ENCODE measurements around the gene ZAR1.

The ZAR1 gene

DNA sequence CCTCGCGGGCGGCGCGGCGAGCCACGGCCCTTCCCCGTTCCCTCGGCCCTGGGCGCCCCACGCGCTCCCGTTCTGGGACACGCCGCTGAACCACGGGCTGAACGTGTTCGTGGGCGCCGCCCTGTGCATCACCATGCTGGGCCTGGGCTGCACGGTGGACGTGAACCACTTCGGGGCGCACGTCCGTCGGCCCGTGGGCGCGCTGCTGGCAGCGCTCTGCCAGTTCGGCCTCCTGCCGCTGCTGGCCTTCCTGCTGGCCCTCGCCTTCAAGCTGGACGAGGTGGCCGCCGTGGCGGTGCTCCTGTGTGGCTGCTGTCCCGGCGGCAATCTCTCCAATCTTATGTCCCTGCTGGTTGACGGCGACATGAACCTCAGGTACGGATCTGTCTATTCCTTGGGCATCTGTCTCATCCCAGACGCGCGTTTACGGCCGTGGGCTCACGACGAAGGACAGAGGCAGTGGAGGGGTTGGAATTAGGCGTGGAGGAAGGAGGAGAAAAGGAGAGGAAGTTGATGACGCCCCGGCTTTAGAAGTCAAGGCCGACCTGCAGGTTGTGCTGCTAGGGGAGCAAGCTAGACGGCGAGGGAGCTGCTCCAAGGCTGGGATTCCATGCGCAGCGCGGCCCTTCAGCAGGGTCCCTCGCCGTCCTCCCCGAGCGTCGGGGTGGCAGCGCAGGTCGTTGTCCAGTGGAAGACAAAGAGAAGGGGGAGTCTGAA, 6.1 kb upstream of the ZAR1 start:
- Histone ChIP-seq H3F3A (ENCODE audit: insufficient read depth, low read length) (no peaks in the 10 kb centered on the region), H3K4me1 (ENCODE audit: insufficient read depth, low read length, severe bottlenecking) (no peaks in the 10 kb centered on the region), H3K4me2 (ENCODE audit: low read length) (no peak overlapping the region), H3K9ac (ENCODE audit: low read length) (no peak overlapping the region), H2AFZ (ENCODE audit: low read length) (no peak overlapping the region), H3K27ac (ENCODE audit: low read depth, low read length, poor library complexity, severe bottlenecking) (no peak overlapping the region), H3K9me2 (ENCODE audit: low read depth, low read length) (no peaks in the 10 kb centered on the region), H3K27me3 (ENCODE audit: insufficient read depth, low read length) (no peaks in the 10 kb centered on the region), H3K4me3 (ENCODE audit: low read depth, low read length, poor library complexity, severe bottlenecking) (no peak overlapping the region), H3K9me3 (ENCODE audit: low read length) (no peaks in the 10 kb centered on the region), H3K36me3 (ENCODE audit: insufficient read depth, low read length) (no peaks in the 10 kb centered on the region), H3K79me2 (ENCODE audit: insufficient read depth, low read length) (no peaks in the 10 kb centered on the region), H4K20me1 (ENCODE audit: insufficient read depth, low read length) (no peaks in the 10 kb centered on the region)
- no peak for TF ChIP-seq EZH2 (IDR thresholded peaks at IDR 0.05; ENCODE audit: borderline replicate concordance, low read length)
- TF ChIP-seq, protein P1, sequence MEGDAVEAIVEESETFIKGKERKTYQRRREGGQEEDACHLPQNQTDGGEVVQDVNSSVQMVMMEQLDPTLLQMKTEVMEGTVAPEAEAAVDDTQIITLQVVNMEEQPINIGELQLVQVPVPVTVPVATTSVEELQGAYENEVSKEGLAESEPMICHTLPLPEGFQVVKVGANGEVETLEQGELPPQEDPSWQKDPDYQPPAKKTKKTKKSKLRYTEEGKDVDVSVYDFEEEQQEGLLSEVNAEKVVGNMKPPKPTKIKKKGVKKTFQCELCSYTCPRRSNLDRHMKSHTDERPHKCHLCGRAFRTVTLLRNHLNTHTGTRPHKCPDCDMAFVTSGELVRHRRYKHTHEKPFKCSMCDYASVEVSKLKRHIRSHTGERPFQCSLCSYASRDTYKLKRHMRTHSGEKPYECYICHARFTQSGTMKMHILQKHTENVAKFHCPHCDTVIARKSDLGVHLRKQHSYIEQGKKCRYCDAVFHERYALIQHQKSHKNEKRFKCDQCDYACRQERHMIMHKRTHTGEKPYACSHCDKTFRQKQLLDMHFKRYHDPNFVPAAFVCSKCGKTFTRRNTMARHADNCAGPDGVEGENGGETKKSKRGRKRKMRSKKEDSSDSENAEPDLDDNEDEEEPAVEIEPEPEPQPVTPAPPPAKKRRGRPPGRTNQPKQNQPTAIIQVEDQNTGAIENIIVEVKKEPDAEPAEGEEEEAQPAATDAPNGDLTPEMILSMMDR (IDR thresholded peaks at IDR 0.05; ENCODE audit: low read length): no peak

GRCh38 chr4:48484494-48485168, 5.4 kb upstream of the ZAR1 start:
- no peak overlapping the region for H3K27ac ChIP-seq (ENCODE audit: low read depth, low read length, poor library complexity, severe bottlenecking)
- no peaks in the 10 kb centered on the region for H3K9me2 ChIP-seq (ENCODE audit: low read depth, low read length)
- H3K4me1 ChIP-seq (ENCODE audit: insufficient read depth, low read length, severe bottlenecking): no peaks in the 10 kb centered on the region
- no peak overlapping the region for H3K4me2 ChIP-seq (ENCODE audit: low read length)
- H3K4me3 ChIP-seq (ENCODE audit: low read depth, low read length, poor library complexity, severe bottlenecking): no peak overlapping the region
- H2AFZ ChIP-seq (ENCODE audit: low read length): no peak overlapping the region
- H3F3A ChIP-seq (ENCODE audit: insufficient read depth, low read length): no peaks in the 10 kb centered on the region
- no peak for TF ChIP-seq EZH2 (IDR thresholded peaks at IDR 0.05; ENCODE audit: borderline replicate concordance, low read length)
- TF ChIP-seq, protein P1 (IDR thresholded peaks at IDR 0.05; ENCODE audit: low read length): no peak
- no peaks in the 10 kb centered on the region for H3K36me3 ChIP-seq (ENCODE audit: insufficient read depth, low read length)
- H4K20me1 ChIP-seq (ENCODE audit: insufficient read depth, low read length): no peaks in the 10 kb centered on the region
- no peaks in the 10 kb centered on the region for H3K27me3 ChIP-seq (ENCODE audit: insufficient read depth, low read length)
- H3K9ac ChIP-seq (ENCODE audit: low read length): no peak overlapping the region
- H3K79me2 ChIP-seq (ENCODE audit: insufficient read depth, low read length): no peaks in the 10 kb centered on the region
- no peaks in the 10 kb centered on the region for H3K9me3 ChIP-seq (ENCODE audit: low read length)

- Histone ChIP-seq H3F3A (ENCODE audit: insufficient read depth, low read length) (no peaks in the 10 kb centered on the region), H2AFZ (ENCODE audit: low read length) (no peak overlapping the region), H3K79me2 (ENCODE audit: insufficient read depth, low read length) (no peaks in the 10 kb centered on the region), H3K9ac (ENCODE audit: low read length) (no peak overlapping the region), H3K9me3 (ENCODE audit: low read length) (no peaks in the 10 kb centered on the region), H3K27me3 (ENCODE audit: insufficient read depth, low read length) (no peaks in the 10 kb centered on the region), H3K9me2 (ENCODE audit: low read depth, low read length) (no peaks in the 10 kb centered on the region), H3K27ac (ENCODE audit: low read depth, low read length, poor library complexity, severe bottlenecking) (no peak overlapping the region), H3K4me2 (ENCODE audit: low read length) (no peak overlapping the region), H3K4me1 (ENCODE audit: insufficient read depth, low read length, severe bottlenecking) (no peaks in the 10 kb centered on the region), H4K20me1 (ENCODE audit: insufficient read depth, low read length) (no peaks in the 10 kb centered on the region), H3K36me3 (ENCODE audit: insufficient read depth, low read length) (no peaks in the 10 kb centered on the region), H3K4me3 (ENCODE audit: low read depth, low read length, poor library complexity, severe bottlenecking) (no peak overlapping the region)
- TF ChIP-seq EZH2 (IDR thresholded peaks at IDR 0.05; ENCODE audit: borderline replicate concordance, low read length): no peak
- TF ChIP-seq, protein P1 (IDR thresholded peaks at IDR 0.05; ENCODE audit: low read length): no peak
These were observed 405 bp upstream of the ZAR1 start for GRCh38 chr4:48489683-48490011.
